Right forelimb (tissue), 1 donor: ENCODE data around the gene IRF5.

ENCODE experiments used
- DNase-seq: peaks from one replicate; pipeline ENCODE4 v3.0.0-alpha.2; 2018

IRF5 gene

GRCh38 chr7:128937647-128938543, at the start of gene IRF5:
IRF5 (plus strand) TSS chr7:128937927; CDS start chr7:128942082, 4,155 bp downstream.
- DNase-seq, result no peak

- DNase-seq, result no peak
Measured at GRCh38 chr7:128888039-128888755, 49.5 kb upstream of the IRF5 start.

GRCh38 chr7:128888756-128889095, 49.0 kb upstream of the IRF5 start:
- peak; percentile 20 for DNase-seq

- peak; percentile 10 for DNase-seq
Measured at GRCh38 chr7:128889121-128889520, 48.6 kb upstream of the IRF5 start.

GRCh38 chr7:128890306-128891109, 47.2 kb upstream of the IRF5 start:
- peak; percentile 47 for DNase-seq

GRCh38 chr7:128891110-128891941, 46.4 kb upstream of the IRF5 start:
- peak; percentile 42 for DNase-seq

- no peak for DNase-seq
Measured at GRCh38 chr7:128891942-128892269, 45.8 kb upstream of the IRF5 start.

- DNase-seq, result peak; percentile 38
Measured at GRCh38 chr7:128892521-128893250, 45.0 kb upstream of the IRF5 start.

GRCh38 chr7:128893251-128894100, 44.3 kb upstream of the IRF5 start:
- peak; percentile 30 for DNase-seq

GRCh38 chr7:128894101-128894440, 43.7 kb upstream of the IRF5 start:
- peak; percentile 42 for DNase-seq

- DNase-seq, result no peak
Measured at GRCh38 chr7:128895320-128895719, 42.4 kb upstream of the IRF5 start.

- no peak for DNase-seq
Measured at GRCh38 chr7:128899392-128899791, 38.3 kb upstream of the IRF5 start.

GRCh38 chr7:128900237-128900636, 37.5 kb upstream of the IRF5 start:
- no peak for DNase-seq

- DNase-seq, result no peak
Measured at GRCh38 chr7:128902761-128903585, 34.8 kb upstream of the IRF5 start.

GRCh38 chr7:128903621-128904361, 33.9 kb upstream of the IRF5 start:
- no peak for DNase-seq

GRCh38 chr7:128904381-128905197, 33.1 kb upstream of the IRF5 start:
- no peak for DNase-seq

- DNase-seq, result no peak
Measured at GRCh38 chr7:128906001-128906765, 31.5 kb upstream of the IRF5 start.
